PC-9 (cell line): ENCODE results near the gene NR5A1.

ENCODE experiments used
- EZH2 ChIP-seq: fragments of 200-600 bp; sonication (generic); IDR thresholded peaks from 2 replicates; pipeline ENCODE4 v1.8.0; 2017; ENCODE audit warnings: antibody characterized with exemption, low read depth
- TF ChIP-seq, protein P1 (sequence below): fragments of 200-600 bp; sonication (generic); conservative IDR thresholded peaks from 2 replicates; pipeline ENCODE4 v1.6.1; 2017; ENCODE audit warnings: mixed run types, antibody characterized with exemption, mild to moderate bottlenecking, moderate library complexity

- TF ChIP-seq EZH2 = no peak
- TF ChIP-seq, protein P1, sequence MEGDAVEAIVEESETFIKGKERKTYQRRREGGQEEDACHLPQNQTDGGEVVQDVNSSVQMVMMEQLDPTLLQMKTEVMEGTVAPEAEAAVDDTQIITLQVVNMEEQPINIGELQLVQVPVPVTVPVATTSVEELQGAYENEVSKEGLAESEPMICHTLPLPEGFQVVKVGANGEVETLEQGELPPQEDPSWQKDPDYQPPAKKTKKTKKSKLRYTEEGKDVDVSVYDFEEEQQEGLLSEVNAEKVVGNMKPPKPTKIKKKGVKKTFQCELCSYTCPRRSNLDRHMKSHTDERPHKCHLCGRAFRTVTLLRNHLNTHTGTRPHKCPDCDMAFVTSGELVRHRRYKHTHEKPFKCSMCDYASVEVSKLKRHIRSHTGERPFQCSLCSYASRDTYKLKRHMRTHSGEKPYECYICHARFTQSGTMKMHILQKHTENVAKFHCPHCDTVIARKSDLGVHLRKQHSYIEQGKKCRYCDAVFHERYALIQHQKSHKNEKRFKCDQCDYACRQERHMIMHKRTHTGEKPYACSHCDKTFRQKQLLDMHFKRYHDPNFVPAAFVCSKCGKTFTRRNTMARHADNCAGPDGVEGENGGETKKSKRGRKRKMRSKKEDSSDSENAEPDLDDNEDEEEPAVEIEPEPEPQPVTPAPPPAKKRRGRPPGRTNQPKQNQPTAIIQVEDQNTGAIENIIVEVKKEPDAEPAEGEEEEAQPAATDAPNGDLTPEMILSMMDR = no peak
These were observed 27.8 kb downstream of the NR5A1 start for GRCh38 chr9:124479371-124479770.
